ENCODE results near the gene EXD3. TPM values are rescaled to one million over a fixed set of nuclear protein-coding genes. Genes with fewer than 3 reads are reported as not detected.

EXD3 gene
- total RNA-seq, 4 donors from 2014 or later: 2.8 to 16.8 (median 9.1) TPM

- intact Hi-C loops (cut with DNase I): loop anchor here (5.0 kb wide), 1 partner anchor 110 kb away; no protein-coding TSS in a partner anchor
- peaks cover 29 to 44% (median 33%) of the 10 kb centered on the region in 3 donors for H3K4me1 ChIP-seq
- no peak for DNase-seq
- 48 to 83% methylated on average over 2 to 4 of the region's 31 CpGs for WGBS, 2 donors
- no peak for TF ChIP-seq POLR2A (IDR thresholded peaks at IDR 0.05)
- TF ChIP-seq, protein P1, sequence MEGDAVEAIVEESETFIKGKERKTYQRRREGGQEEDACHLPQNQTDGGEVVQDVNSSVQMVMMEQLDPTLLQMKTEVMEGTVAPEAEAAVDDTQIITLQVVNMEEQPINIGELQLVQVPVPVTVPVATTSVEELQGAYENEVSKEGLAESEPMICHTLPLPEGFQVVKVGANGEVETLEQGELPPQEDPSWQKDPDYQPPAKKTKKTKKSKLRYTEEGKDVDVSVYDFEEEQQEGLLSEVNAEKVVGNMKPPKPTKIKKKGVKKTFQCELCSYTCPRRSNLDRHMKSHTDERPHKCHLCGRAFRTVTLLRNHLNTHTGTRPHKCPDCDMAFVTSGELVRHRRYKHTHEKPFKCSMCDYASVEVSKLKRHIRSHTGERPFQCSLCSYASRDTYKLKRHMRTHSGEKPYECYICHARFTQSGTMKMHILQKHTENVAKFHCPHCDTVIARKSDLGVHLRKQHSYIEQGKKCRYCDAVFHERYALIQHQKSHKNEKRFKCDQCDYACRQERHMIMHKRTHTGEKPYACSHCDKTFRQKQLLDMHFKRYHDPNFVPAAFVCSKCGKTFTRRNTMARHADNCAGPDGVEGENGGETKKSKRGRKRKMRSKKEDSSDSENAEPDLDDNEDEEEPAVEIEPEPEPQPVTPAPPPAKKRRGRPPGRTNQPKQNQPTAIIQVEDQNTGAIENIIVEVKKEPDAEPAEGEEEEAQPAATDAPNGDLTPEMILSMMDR (IDR thresholded peaks at IDR 0.05): no peak
- H3K9me3 ChIP-seq: no peaks in the 10 kb centered on the region
- no peaks in the 10 kb centered on the region for H3K36me3 ChIP-seq
- peak overlapping the region in 3 of 4 donors; percentile 34 to 65 (median 43) for H3K4me3 ChIP-seq
- peak overlapping the region in 3 of 4 donors; percentile 7 to 55 (median 44) for H3K27ac ChIP-seq
- H3K27me3 ChIP-seq: peaks cover 0 to 5% (median 0%) of the 10 kb centered on the region in 4 donors
These were observed 15.2 kb downstream of the EXD3 start for GRCh38 chr9:137407590-137408300.

DNA sequence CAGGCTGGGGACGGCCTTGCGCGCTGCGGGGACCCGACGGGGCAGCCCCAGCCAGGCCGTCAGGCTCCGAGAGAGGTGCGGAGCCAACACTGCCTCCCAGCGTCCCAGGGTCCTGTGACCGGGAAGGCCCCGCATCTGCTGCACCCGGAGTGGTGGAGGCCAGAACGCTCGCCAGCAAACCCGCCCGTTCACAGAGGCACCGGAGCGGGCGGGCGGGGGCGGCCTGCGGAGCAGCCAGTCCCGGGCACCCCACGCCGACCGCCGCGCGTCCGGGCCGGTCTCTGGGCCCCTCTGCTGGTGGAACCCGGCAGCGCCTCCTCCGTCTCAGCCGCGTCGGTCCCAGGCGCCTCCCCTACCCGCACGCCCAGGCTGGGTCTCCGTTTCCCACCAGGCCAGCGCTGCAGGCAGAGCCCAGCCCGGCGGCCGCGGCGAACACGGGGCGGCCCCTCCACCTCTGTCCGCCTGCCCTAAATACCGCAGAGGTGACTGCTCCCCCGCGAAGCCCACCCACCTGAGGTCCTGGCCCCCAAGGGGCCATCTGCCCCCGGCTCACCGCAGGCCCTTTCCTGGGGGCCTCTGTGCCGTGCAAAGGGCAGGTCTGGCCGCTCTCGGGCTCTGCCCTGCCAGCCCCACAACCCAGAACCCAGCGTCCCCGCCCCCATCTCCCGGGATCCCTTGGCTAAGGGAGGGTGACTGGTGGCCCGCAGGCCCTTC lies 15.9 kb downstream of the EXD3 start:
- H3K27me3 ChIP-seq: peaks cover 0 to 5% (median 0%) of the 10 kb centered on the region in 4 donors
- peaks cover 24 to 36% (median 27%) of the 10 kb centered on the region in 3 donors for H3K4me1 ChIP-seq
- intact Hi-C loops (cut with DNase I): loop anchor here (5.0 kb wide), 1 partner anchor 110 kb away; no protein-coding TSS in a partner anchor
- H3K36me3 ChIP-seq: no peaks in the 10 kb centered on the region
- WGBS, 2 donors: no CpG with 5 or more reads among the region's 63 CpGs
- peak overlapping the region in 3 of 4 donors; percentile 7 to 55 (median 44) for H3K27ac ChIP-seq
- no peaks in the 10 kb centered on the region for H3K9me3 ChIP-seq
- H3K4me3 ChIP-seq: peak overlapping the region; percentile 23 to 65 (median 38)
- DNase-seq: no peak
- no peak for TF ChIP-seq POLR2A (IDR thresholded peaks at IDR 0.05)
- TF ChIP-seq, protein P1 (IDR thresholded peaks at IDR 0.05): peak; percentile 53 to 93 (median 82)

GRCh38 chr9:137406085-137406760 lies 16.7 kb downstream of the EXD3 start:
- Histone ChIP-seq H3K4me3 (peak overlapping the region; percentile 23 to 65 (median 38)), H3K27ac (no peak overlapping the region), H3K4me1 (peaks cover 16 to 28% (median 19%) of the 10 kb centered on the region in 3 donors), H3K36me3 (no peaks in the 10 kb centered on the region), H3K27me3 (peaks cover 0 to 5% (median 0%) of the 10 kb centered on the region in 4 donors), H3K9me3 (no peaks in the 10 kb centered on the region)
- intact Hi-C loops (cut with DNase I): loop anchor here (5.0 kb wide), 1 partner anchor 109 kb away; no protein-coding TSS in a partner anchor
- TF ChIP-seq POLR2A (IDR thresholded peaks at IDR 0.05): no peak
- TF ChIP-seq, protein P1 (IDR thresholded peaks at IDR 0.05): no peak
- 51 to 59% methylated on average over 9 to 15 of the region's 20 CpGs for WGBS, 2 donors
- DNase-seq: no peak

DNA sequence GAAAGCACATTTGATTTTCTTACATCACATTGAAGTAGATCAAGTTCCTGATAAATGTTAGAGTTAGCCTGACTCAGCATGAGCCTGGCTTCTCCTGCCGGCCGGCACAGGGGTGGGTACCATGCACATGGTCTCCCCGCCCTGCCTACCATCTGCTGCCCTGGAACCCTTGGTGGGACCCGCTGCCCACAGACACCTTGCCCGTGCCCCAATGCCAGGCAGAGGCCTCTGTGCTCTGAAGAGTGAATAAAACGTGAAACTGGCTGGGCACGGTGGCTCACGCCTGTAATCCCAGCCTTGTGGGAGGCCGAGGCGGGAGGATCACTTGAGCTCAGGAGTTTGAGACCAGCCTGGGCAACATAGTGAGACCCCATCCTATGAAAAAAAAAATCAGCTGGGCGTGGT lies 17.3 kb downstream of the EXD3 start:
- DNase-seq: no peak
- H3K4me1 ChIP-seq: peaks cover 11 to 23% (median 14%) of the 10 kb centered on the region in 3 donors
- no peaks in the 10 kb centered on the region for H3K9me3 ChIP-seq
- intact Hi-C loops (cut with DNase I): loop anchor here (5.0 kb wide), 1 partner anchor 108 kb away; no protein-coding TSS in a partner anchor
- H3K27me3 ChIP-seq: peaks cover 0 to 5% (median 0%) of the 10 kb centered on the region in 4 donors
- TF ChIP-seq, protein P1 (IDR thresholded peaks at IDR 0.05): no peak
- H3K36me3 ChIP-seq: no peaks in the 10 kb centered on the region
- H3K4me3 ChIP-seq: no peak overlapping the region
- no peak overlapping the region for H3K27ac ChIP-seq
- 84 to 88% methylated on average over 1 to 10 of the region's 11 CpGs for WGBS, 2 donors
